Stimulated activated CD4-positive, alpha-beta T cell treated with anti-CD3 and anti-CD28 coated beads, TNF-alpha, amount 100 ng/mL, for 4 hours (primary cell): ENCODE measurements around the gene SPRR2A.
"Not testable (repeated sequence)": the region's sequence is repeated elsewhere in the genome, so short reads cannot be mapped to it uniquely, and the experiment has no call there.

Experiments
- DNase-seq, 3 experiments: peaks; one replicate each; pipeline ENCODE4 v3.0.0-alpha.2; 2020; ENCODE audit warnings: low read depth in 3 of 3

The SPRR2A gene

GRCh38 chr1:153025797-153026196, 31.5 kb downstream of the SPRR2A start:
- no peak for DNase-seq

GRCh38 chr1:153024413-153024812, 32.9 kb downstream of the SPRR2A start:
- DNase-seq: no peak

GRCh38 chr1:153023109-153023508, 34.2 kb downstream of the SPRR2A start:
- no peak for DNase-seq

GRCh38 chr1:153022340-153022739, 35.0 kb downstream of the SPRR2A start:
- not testable (repeated sequence) for DNase-seq

GRCh38 chr1:153021829-153022228, 35.5 kb downstream of the SPRR2A start:
- not testable (repeated sequence) for DNase-seq

GRCh38 chr1:153011235-153011758, 46.0 kb downstream of the SPRR2A start:
- DNase-seq: not testable (repeated sequence)
